DOHH2 (cell line): Measurements from ENCODE around the gene CRY1.

Source experiments
- H3F3A ChIP-seq: fragments of 200-600 bp; sonication (generic), shearing (Covaris generic); 2 replicates; pipeline ENCODE4 v1.6.0; 2016; ENCODE audit warnings: antibody characterized with exemption, mild to moderate bottlenecking; ENCODE audit not compliant: control insufficient read depth, insufficient read depth
- H3K27ac ChIP-seq: fragments of 200-600 bp; sonication (generic); 2 replicates; pipeline ENCODE4 v1.5.1; 2014; ENCODE audit warnings: low read depth, mild to moderate bottlenecking, low read length, moderate library complexity
- H3K27me3 ChIP-seq: fragments of 200-600 bp; sonication (generic); 2 replicates; pipeline ENCODE4 v1.6.1; 2014; ENCODE audit warnings: mild to moderate bottlenecking, low read length, mixed read lengths; ENCODE audit not compliant: control insufficient read depth
- H3K36me3 ChIP-seq: fragments of 200-600 bp; sonication (generic); 2 replicates; pipeline ENCODE4 v1.6.1; 2014; ENCODE audit warnings: mild to moderate bottlenecking, low read length, moderate library complexity, mixed read lengths; ENCODE audit not compliant: control insufficient read depth
- H3K4me1 ChIP-seq: fragments of 200-600 bp; sonication (generic); 2 replicates; pipeline ENCODE4 v1.6.1; 2014; ENCODE audit warnings: mild to moderate bottlenecking, low read length, mixed read lengths; ENCODE audit not compliant: control insufficient read depth
- H3K4me2 ChIP-seq: fragments of 200-600 bp; sonication (generic); 2 replicates; pipeline ENCODE4 v1.6.0; 2014; ENCODE audit warnings: mild to moderate bottlenecking, low read length, moderate library complexity
- H3K4me3 ChIP-seq: fragments of 200-600 bp; sonication (generic); 2 replicates; pipeline ENCODE4 v1.5.1; 2014; ENCODE audit warnings: mild to moderate bottlenecking, low read length, mixed read lengths
- H3K79me2 ChIP-seq: fragments of 200-600 bp; sonication (generic); 2 replicates; pipeline ENCODE4 v1.6.1; 2014; ENCODE audit warnings: mild to moderate bottlenecking, low read length, mixed read lengths; ENCODE audit not compliant: control insufficient read depth
- H3K9me2 ChIP-seq: fragments of 200-600 bp; sonication (generic); replicated peaks from 2 replicates; pipeline ENCODE4 v1.6.1; 2014; ENCODE audit warnings: mild to moderate bottlenecking, low read length, mixed read lengths; ENCODE audit not compliant: control insufficient read depth
- H3K9me3 ChIP-seq: fragments of 200-600 bp; sonication (generic); 2 replicates; pipeline ENCODE4 v1.6.1; 2014; ENCODE audit warnings: antibody characterized with exemption, low read length, mixed read lengths; ENCODE audit not compliant: control insufficient read depth, insufficient read depth
- H4K20me1 ChIP-seq: fragments of 200-600 bp; sonication (generic); 2 replicates; pipeline ENCODE4 v1.6.0; 2014; ENCODE audit warnings: low read depth, mild to moderate bottlenecking, antibody characterized with exemption, low read length, moderate library complexity; ENCODE audit not compliant: control insufficient read depth, insufficient read depth
- EZH2phosphoT487 ChIP-seq: fragments of 200-600 bp; sonication (generic); IDR thresholded peaks from 2 replicates; pipeline ENCODE4 v1.6.1; 2017; ENCODE audit warnings: borderline replicate concordance, mild to moderate bottlenecking, antibody characterized with exemption, low read length, moderate library complexity, mixed read lengths
- TF ChIP-seq, protein P1 (sequence below): fragments of 200-600 bp; sonication (generic); IDR thresholded peaks from one replicate; pipeline ENCODE4 v1.5.1; 2014; ENCODE audit warnings: antibody characterized with exemption, mild to moderate bottlenecking, low read depth, low read length; ENCODE audit not compliant: poor library complexity, severe bottlenecking

Gene CRY1

DNA sequence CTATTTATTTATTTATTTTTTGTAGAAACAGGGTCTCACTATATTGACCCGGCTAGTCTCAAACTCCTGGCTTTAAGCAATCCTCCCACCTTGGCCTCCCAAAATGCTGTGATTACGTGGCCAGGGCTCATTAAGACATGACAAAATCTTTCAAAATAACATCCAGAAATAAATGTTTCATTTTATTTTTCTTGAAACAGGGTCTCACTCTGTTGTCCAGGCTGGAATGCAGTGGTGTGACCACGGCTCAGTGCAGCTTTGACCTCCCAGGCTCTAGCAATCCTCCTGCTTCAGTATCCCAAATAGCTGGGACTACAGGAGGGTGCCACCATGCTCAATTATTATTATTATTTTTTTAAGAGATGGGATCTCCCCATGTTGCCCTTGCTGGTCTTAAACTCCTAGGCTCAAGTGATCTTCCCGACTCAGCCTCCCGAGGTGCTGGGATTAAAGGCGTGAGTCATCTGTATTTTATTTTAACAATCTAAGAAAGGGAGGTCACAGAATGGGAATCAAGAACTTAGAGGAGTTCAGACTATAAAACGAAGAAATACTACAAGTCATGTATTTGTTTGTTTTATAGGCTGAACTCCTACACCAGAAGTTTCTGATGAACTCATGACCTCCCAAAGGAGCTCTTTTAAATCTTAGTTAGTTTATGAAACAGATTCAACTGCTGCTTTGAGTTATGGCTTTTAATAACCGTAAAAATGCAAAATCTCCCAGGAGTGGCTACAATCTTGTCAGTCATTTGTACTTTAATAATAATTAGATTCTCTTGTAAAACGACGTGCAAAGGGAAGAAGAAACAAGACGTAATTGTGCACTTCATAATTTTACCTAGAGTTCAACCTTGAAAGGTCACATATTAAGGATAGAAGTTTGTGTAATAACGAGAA lies 139.7 kb downstream of the CRY1 start:
- H3K79me2 ChIP-seq, result peaks cover 24% of the 10 kb centered on the region
- H3K4me3 ChIP-seq, result no peak overlapping the region
- peaks cover 8% of the 10 kb centered on the region for H3K36me3 ChIP-seq
- no peaks in the 10 kb centered on the region for H3K9me2 ChIP-seq
- H3K27me3 ChIP-seq, result no peaks in the 10 kb centered on the region; the same call in 1 of the 2 replicates
- peaks cover under 1% of the 10 kb centered on the region; the same call in 1 of the 2 replicates for H3K9me3 ChIP-seq
- H3F3A ChIP-seq, result peaks cover 18% of the 10 kb centered on the region
- 0 out of 2 replicates have a peak overlapping the region, but pooled peaks have one; percentile 97 for H3K4me2 ChIP-seq
- no peak overlapping the region for H3K27ac ChIP-seq
- TF ChIP-seq, protein P1, sequence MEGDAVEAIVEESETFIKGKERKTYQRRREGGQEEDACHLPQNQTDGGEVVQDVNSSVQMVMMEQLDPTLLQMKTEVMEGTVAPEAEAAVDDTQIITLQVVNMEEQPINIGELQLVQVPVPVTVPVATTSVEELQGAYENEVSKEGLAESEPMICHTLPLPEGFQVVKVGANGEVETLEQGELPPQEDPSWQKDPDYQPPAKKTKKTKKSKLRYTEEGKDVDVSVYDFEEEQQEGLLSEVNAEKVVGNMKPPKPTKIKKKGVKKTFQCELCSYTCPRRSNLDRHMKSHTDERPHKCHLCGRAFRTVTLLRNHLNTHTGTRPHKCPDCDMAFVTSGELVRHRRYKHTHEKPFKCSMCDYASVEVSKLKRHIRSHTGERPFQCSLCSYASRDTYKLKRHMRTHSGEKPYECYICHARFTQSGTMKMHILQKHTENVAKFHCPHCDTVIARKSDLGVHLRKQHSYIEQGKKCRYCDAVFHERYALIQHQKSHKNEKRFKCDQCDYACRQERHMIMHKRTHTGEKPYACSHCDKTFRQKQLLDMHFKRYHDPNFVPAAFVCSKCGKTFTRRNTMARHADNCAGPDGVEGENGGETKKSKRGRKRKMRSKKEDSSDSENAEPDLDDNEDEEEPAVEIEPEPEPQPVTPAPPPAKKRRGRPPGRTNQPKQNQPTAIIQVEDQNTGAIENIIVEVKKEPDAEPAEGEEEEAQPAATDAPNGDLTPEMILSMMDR, result no peak
- TF ChIP-seq EZH2phosphoT487, result no peak
- peaks cover 27% of the 10 kb centered on the region for H3K4me1 ChIP-seq
- H4K20me1 ChIP-seq, result no peaks in the 10 kb centered on the region

DNA sequence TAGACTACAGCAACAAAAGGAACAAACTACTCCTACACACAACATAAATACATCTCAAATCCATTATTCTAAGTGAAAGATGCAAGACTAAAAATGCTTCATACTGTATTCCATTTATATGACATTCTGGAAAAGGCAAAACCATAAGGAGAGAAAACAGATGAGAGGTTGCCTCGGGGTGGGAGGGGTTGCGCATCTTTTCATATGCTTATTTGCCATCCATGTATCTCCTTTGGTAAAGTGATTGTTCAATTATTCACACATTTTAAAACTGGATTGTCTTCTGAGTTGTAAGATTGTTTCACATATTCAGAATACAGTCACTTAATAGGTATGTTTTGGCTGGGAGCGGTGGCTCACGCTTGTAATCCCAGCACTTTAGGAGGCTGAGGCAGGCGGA lies 142.8 kb downstream of the CRY1 start:
- no peak overlapping the region for H3K4me2 ChIP-seq
- H3K4me1 ChIP-seq, result peaks cover 13% of the 10 kb centered on the region
- H4K20me1 ChIP-seq, result no peaks in the 10 kb centered on the region
- H3K9me3 ChIP-seq, result peaks cover 4% of the 10 kb centered on the region; the same call in 1 of the 2 replicates
- H3K9me2 ChIP-seq, result no peaks in the 10 kb centered on the region
- H3F3A ChIP-seq, result peaks cover 9% of the 10 kb centered on the region
- no peak overlapping the region for H3K27ac ChIP-seq
- no peaks in the 10 kb centered on the region for H3K36me3 ChIP-seq
- TF ChIP-seq EZH2phosphoT487, result no peak
- TF ChIP-seq, protein P1, result no peak
- no peak overlapping the region for H3K4me3 ChIP-seq
- no peaks in the 10 kb centered on the region for H3K79me2 ChIP-seq
- H3K27me3 ChIP-seq, result no peaks in the 10 kb centered on the region; the same call in 1 of the 2 replicates

DNA sequence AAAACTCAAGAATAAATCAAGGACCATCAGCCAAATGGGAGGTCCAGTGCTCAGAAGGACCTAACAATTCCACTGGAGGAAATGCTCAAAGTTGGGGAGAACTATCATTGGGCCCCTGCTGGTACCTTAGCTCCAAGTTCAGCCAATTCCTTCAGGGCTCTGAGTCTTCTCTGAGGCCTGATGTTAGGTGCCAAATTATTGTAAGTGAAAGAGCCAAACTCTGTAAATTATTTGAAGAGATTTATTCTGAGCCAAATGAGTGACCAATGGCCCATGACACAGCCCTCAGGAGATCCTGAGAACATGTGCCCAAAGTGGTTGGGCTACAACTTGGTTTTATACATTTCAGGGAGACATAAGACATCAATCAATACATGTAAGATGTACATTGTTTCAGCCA lies 145.9 kb downstream of the CRY1 start:
- Histone ChIP-seq H3K27ac (no peak overlapping the region), H3K4me3 (no peak overlapping the region), H3K4me2 (no peak overlapping the region), H3K9me2 (no peaks in the 10 kb centered on the region), H3K27me3 (no peaks in the 10 kb centered on the region; the same call in 1 of the 2 replicates), H4K20me1 (no peaks in the 10 kb centered on the region), H3K36me3 (no peaks in the 10 kb centered on the region), H3F3A (no peaks in the 10 kb centered on the region), H3K79me2 (no peaks in the 10 kb centered on the region), H3K9me3 (peaks cover 4% of the 10 kb centered on the region; the same call in 1 of the 2 replicates), H3K4me1 (no peaks in the 10 kb centered on the region)
- TF ChIP-seq, protein P1, result no peak
